ENCODE data around the gene DYRK4. TPM values are rescaled to one million over a fixed set of nuclear protein-coding genes. Genes with fewer than 3 reads are reported as not detected.

The DYRK4 gene
- total RNA-seq, 4 donors from 2014 or later: 14.8 to 26.4 (median 24.2) TPM

DNA sequence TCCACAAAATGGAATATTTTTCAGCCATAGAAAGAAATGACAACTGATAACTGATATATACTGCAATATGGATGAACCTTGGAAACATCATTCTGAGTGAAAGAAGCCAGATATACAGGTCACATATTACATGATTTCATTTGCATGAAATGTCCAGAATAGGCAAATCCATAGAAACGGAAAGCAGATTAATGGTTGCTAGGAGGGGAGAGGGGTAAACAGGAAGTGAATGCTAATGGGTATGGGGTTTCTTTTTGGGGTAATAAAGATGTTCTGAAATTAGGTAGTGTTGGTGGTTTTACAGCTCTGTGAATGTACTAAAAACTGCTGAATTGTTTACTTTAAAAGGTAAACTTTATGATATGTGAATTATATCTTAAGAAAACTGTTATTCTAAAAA lies 16.8 kb upstream of the DYRK4 start:
- DNase-seq (ENCODE audit: low spot score) (no peak), ATAC-seq (ENCODE audit: low FRiP score) (no peak)
- TF ChIP-seq, protein P1, sequence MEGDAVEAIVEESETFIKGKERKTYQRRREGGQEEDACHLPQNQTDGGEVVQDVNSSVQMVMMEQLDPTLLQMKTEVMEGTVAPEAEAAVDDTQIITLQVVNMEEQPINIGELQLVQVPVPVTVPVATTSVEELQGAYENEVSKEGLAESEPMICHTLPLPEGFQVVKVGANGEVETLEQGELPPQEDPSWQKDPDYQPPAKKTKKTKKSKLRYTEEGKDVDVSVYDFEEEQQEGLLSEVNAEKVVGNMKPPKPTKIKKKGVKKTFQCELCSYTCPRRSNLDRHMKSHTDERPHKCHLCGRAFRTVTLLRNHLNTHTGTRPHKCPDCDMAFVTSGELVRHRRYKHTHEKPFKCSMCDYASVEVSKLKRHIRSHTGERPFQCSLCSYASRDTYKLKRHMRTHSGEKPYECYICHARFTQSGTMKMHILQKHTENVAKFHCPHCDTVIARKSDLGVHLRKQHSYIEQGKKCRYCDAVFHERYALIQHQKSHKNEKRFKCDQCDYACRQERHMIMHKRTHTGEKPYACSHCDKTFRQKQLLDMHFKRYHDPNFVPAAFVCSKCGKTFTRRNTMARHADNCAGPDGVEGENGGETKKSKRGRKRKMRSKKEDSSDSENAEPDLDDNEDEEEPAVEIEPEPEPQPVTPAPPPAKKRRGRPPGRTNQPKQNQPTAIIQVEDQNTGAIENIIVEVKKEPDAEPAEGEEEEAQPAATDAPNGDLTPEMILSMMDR (IDR thresholded peaks at IDR 0.05): no peak

DNA sequence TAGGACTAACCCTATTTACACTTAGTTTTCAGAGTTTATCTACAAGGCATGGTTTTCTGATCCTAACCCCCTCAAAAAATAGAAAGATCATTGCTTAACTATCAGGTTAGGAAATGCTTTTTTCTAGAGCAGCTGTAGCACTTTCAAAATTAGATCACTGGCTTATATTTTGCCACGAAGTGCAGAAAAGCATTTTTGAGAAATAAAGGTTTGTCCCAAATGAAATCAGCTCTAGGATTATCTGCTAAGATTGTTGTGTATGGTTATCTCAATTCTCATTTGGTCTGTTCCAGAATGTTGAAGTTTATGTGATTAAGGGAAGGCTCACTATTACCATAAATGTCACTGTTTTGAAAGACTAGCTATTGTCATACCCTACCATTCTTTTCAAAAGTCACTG lies 9.8 kb upstream of the DYRK4 start:
- DNase-seq (ENCODE audit: low spot score): no peak
- TF ChIP-seq, protein P1 (IDR thresholded peaks at IDR 0.05): no peak

DNA sequence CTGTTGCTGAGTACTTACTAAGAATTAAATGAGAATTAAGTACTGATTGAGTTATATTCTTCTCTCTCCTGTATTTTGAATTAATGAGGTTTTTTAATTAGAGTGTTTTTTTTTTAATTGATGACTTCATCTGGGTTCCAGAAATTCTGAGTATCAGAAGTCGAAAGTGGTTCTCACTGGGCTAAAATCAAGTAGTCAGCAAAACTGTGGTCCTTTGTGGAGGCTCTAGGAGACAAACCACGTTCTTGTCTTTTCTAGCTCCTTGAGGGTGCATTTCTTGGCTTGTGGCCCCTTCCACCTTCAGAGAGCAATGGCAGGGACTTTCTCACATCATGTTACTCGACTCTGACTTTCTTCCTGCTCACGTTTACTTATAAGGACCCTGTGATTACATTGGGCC lies 8.1 kb upstream of the DYRK4 start:
- ATAC-seq (ENCODE audit: low FRiP score) (no peak), DNase-seq (ENCODE audit: low spot score) (no peak)
- TF ChIP-seq, protein P1 (IDR thresholded peaks at IDR 0.05): no peak

More for the DNA sequence above, 9.8 kb upstream of the DYRK4 start:
- ATAC-seq (ENCODE audit: low FRiP score): no peak

DNA sequence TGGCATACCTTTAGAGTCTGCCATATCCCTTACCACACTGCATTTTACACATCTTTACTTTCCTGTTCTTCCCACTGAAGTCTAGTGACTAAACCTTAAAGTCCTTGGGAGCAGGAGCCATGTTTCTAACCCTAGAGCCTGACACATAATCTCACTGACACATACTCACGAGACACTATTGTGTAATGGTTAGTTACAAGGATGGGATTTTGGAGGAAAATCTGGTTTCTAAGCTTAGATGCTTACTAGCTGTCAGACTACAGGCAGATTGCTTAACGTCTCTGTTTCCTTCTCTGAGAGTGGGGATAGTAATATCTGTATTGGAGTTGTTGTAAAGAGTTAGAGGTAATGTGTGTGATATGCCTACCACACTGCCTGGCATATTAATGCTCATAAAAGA lies 6.2 kb upstream of the DYRK4 start:
- no peak for DNase-seq (ENCODE audit: low spot score)
- TF ChIP-seq, protein P1 (IDR thresholded peaks at IDR 0.05): no peak
- no peak for ATAC-seq (ENCODE audit: low FRiP score)

DNA sequence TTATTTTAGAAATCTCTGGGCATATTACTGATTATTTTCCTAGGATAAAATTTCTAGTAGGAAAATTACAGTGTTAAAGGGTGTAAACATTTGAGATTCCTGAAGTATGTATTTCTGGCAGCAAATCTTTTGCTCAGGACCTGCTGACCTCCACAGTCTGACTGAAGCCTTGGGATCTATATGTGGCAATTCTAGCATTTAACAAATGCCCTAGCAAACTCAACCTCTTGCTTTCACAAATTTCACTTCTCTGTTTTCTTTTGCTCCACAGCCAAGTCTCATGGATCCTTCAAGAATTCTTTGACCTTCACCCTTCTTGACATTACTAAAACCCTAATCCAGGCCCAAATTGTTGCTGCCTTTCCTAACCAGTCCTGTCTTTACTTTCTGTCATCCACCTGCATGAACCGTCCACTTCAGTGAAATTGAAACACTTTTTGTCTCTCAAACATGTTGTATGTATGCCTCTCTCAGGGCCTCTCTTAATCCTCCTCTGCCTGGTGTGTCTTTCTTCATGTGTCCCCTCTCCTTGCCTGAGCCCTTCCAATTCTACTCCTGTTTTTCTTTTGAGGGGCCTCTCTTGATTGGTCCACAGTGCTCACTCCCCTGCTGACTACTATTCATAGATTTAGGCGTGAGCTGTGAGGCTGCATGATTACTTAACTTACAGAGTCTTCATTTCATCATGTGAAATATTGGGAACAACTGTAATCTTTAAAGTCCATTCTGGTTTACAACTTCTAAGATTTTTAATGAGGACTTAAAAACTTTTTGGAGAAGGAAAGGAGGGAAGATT lies 5.1 kb upstream of the DYRK4 start:
- TF ChIP-seq, protein P1 (IDR thresholded peaks at IDR 0.05): no peak
- ATAC-seq (ENCODE audit: low FRiP score) (no peak), DNase-seq (ENCODE audit: low spot score) (no peak)

DNA sequence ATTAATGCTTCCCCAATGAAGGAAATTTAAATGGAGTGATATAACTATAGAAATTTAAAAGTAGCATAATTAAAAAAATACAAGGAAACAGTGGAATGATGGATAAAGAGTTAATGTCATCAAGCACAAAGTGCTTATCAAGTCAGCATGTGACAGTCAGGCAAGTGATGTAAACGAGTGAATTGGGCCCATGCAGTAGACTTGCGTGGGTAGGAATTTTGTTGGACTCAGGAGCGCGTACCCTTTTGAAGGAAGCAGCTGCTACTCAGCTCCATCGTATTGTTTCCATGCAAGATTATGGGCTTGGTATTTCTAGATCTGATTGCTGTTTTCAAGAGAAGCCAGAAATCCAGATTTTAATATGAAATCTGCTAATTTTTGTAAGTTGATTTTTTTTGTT lies 4.4 kb upstream of the DYRK4 start:
- no peak for ATAC-seq (ENCODE audit: low FRiP score)
- no peak for DNase-seq (ENCODE audit: low spot score)
- TF ChIP-seq, protein P1 (IDR thresholded peaks at IDR 0.05): no peak

DNA sequence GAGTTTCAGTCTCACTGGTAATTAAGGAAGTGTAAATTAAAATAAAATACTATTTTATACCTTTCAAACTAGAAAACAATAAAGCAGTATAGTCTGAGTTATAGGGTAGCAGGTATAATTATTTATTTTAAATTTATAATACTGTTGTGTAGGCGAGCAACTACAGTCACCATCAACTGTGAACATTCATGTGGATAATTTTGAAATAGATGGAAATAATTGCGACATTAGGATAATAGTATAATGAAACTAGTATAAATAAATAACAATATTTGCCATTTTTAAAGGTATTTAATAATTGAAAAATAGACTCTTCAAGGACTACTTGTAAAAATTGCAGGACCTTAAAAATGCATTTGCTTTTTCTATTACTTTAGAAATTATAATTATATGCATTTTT lies 3.8 kb upstream of the DYRK4 start:
- no peak for ATAC-seq (ENCODE audit: low FRiP score)
- TF ChIP-seq, protein P1 (IDR thresholded peaks at IDR 0.05): no peak
- no peak for DNase-seq (ENCODE audit: low spot score)
